Liver (tissue), 9 donors: ENCODE measurements around the gene TTC24. TPM values are rescaled to one million over a fixed set of nuclear protein-coding genes. Genes with fewer than 3 reads are reported as not detected.

Experiments used
- DNase-seq: peaks from one replicate; pipeline ENCODE4 v3.0.0-alpha.2; 2017; ENCODE audit warnings: low spot score
- H3K27ac ChIP-seq, 2 donors: one replicate each; pipeline ENCODE4 v1.7.0; 2013; ENCODE audit warnings: inconsistent platforms in 2 of 2, low read length in 2 of 2, control low read depth in 1 of 2, low read depth in 1 of 2, mild to moderate bottlenecking in 1 of 2
- H3K27me3 ChIP-seq, 4 donors: one replicate each; pipeline versions ENCODE4 v1.6.1 to v1.7.0; 2013; ENCODE audit warnings: low read length in 3 of 4, inconsistent platforms in 1 of 4, mild to moderate bottlenecking in 1 of 4, moderate library complexity in 1 of 4; ENCODE audit not compliant: control insufficient read depth in 4 of 4, insufficient read depth in 4 of 4
- H3K36me3 ChIP-seq, 4 donors: one replicate each; pipeline versions ENCODE4 v1.6.1 to v1.7.0; 2013; ENCODE audit warnings: low read length in 3 of 4, mild to moderate bottlenecking in 3 of 4, low read depth in 1 of 4, moderate library complexity in 1 of 4; ENCODE audit not compliant: control insufficient read depth in 4 of 4, insufficient read depth in 3 of 4
- H3K4me1 ChIP-seq, 4 donors: one replicate each; pipeline versions ENCODE4 v1.6.1 to v1.7.0; 2013; ENCODE audit warnings: low read length in 3 of 4, mild to moderate bottlenecking in 3 of 4, moderate library complexity in 1 of 4; ENCODE audit not compliant: control insufficient read depth in 4 of 4, insufficient read depth in 4 of 4
- H3K4me3 ChIP-seq, 3 donors: one replicate each; pipeline versions ENCODE4 v1.6.1 to v1.7.0; 2013; ENCODE audit warnings: low read length in 3 of 3, control low read depth in 1 of 3, low read depth in 1 of 3, mild to moderate bottlenecking in 1 of 3
- H3K9ac ChIP-seq, 2 donors: one replicate each; pipeline ENCODE4 v1.7.0; 2013; ENCODE audit warnings: low read length in 2 of 2, mild to moderate bottlenecking in 2 of 2, moderate library complexity in 2 of 2, control low read depth in 1 of 2, low read depth in 1 of 2
- H3K9me3 ChIP-seq, 4 donors: one replicate each; pipeline versions ENCODE4 v1.6.1 to v1.7.0; 2013; ENCODE audit warnings: low read length in 3 of 4; ENCODE audit not compliant: control insufficient read depth in 4 of 4
- ATF3 ChIP-seq: IDR thresholded peaks from 2 replicates; pipeline ENCODE4 v1.6.1; 2016; ENCODE audit warnings: antibody characterized with exemption
- CTCF ChIP-seq: fragments of 150-350 bp; IDR thresholded peaks from 2 replicates; pipeline ENCODE4 v1.5.1; 2017; ENCODE audit warnings: improper control_type of control experiment, low read depth, low read length; ENCODE audit not compliant: missing input control
- EGR1 ChIP-seq, 2 donors: IDR thresholded peaks; 2 replicates each; pipeline ENCODE4 v1.6.1; 2016 to 2018; ENCODE audit warnings: antibody characterized with exemption in 2 of 2, low read depth in 2 of 2
- FOXA1 ChIP-seq: IDR thresholded peaks from 2 replicates; pipeline ENCODE4 v1.6.1; 2016; ENCODE audit warnings: antibody characterized with exemption
- FOXA2 ChIP-seq: IDR thresholded peaks from 2 replicates; pipeline ENCODE4 v1.6.1; 2016; ENCODE audit warnings: antibody characterized with exemption
- GABPA ChIP-seq, 2 donors: IDR thresholded peaks in 1 of 2; conservative IDR thresholded peaks in 1 of 2; 2 replicates each; pipeline ENCODE4 v1.6.1; 2016; ENCODE audit warnings: antibody characterized with exemption in 2 of 2, mild to moderate bottlenecking in 1 of 2, moderate library complexity in 1 of 2
- HNF4A ChIP-seq, 2 donors: conservative IDR thresholded peaks; 2 replicates each; pipeline ENCODE4 v1.6.1; 2016; ENCODE audit warnings: antibody characterized with exemption in 2 of 2, mild to moderate bottlenecking in 2 of 2
- HNF4G ChIP-seq: IDR thresholded peaks from 2 replicates; pipeline ENCODE4 v1.6.1; 2016; ENCODE audit warnings: antibody characterized with exemption
- JUND ChIP-seq, 2 donors: IDR thresholded peaks; 2 replicates each; pipeline ENCODE4 v1.6.1; 2016; ENCODE audit warnings: antibody characterized with exemption in 2 of 2
- MAX ChIP-seq: IDR thresholded peaks from 2 replicates; pipeline ENCODE4 v1.6.1; 2016; ENCODE audit warnings: antibody characterized with exemption
- NR2F2 ChIP-seq: IDR thresholded peaks from 2 replicates; pipeline ENCODE4 v1.6.1; 2016; ENCODE audit warnings: antibody characterized with exemption
- RAD21 ChIP-seq, 2 donors: IDR thresholded peaks; 2 replicates each; pipeline ENCODE4 v1.6.1; 2016; ENCODE audit warnings: antibody characterized with exemption in 2 of 2, mild to moderate bottlenecking in 2 of 2
- REST ChIP-seq: IDR thresholded peaks from 2 replicates; pipeline ENCODE4 v1.6.1; 2016; ENCODE audit warnings: antibody characterized with exemption, mild to moderate bottlenecking
- RXRA ChIP-seq, 2 donors: IDR thresholded peaks; 2 replicates each; pipeline ENCODE4 v1.6.1; 2017 to 2018; ENCODE audit warnings: antibody characterized with exemption in 2 of 2, mild to moderate bottlenecking in 1 of 2
- SP1 ChIP-seq: IDR thresholded peaks from 2 replicates; pipeline ENCODE4 v1.6.1; 2018; ENCODE audit warnings: antibody characterized with exemption, mild to moderate bottlenecking
- TAF1 ChIP-seq: conservative IDR thresholded peaks from 2 replicates; pipeline ENCODE4 v1.6.1; 2016; ENCODE audit warnings: antibody characterized with exemption, mild to moderate bottlenecking
- YY1 ChIP-seq: IDR thresholded peaks from 2 replicates; pipeline ENCODE4 v1.6.1; 2016; ENCODE audit warnings: antibody characterized with exemption, mild to moderate bottlenecking
- ZBTB33 ChIP-seq: IDR thresholded peaks from 2 replicates; pipeline ENCODE4 v1.6.1; 2016; ENCODE audit warnings: antibody characterized with exemption
- WGBS: extraction: QIAGEN DNeasy Blood & Tissue Kit; methylation state at CpG from one replicate; pipeline ENCODE4 v1.1.7; 2013; 5-methylcytosine and 5-hydroxymethylcytosine counted together
- polyA plus RNA-seq, 2 donors: library from polyadenylated mRNA; stranded (reverse) in 1 of 2; unstranded in 1 of 2; fragments of 200-250 nt in 1 of 2; fragments of >200 nt in 1 of 2; fragmentation: Nextera tagmentation in 1 of 2; extraction: Ambion mirVana in 1 of 2; gene quantifications; one replicate each; pipeline versions ENCODE4 v1.2.1 to v1.2.3, GENCODE V29; 2013 to 2015
- total RNA-seq, 2 donors: library from RNA; depleted of rRNA; stranded (reverse); fragments of >200 nt; gene quantifications; one replicate each; pipeline ENCODE4 v1.2.3, GENCODE V29; 2014
- donor health status: healthy.
- donor health status: healthy.
- donor health status: healthy.
- donor health status: healthy.
- donor health status: healthy.

TTC24 gene
- total and polyA plus RNA-seq, 4 donors: 0.08 to 0.14 (median 0.10) TPM; not detected in 1

- no peaks in the 10 kb centered on the region for H3K4me1 ChIP-seq
- no peak overlapping the region for H3K27ac ChIP-seq
- peak; percentile 73 for DNase-seq
- H3K9me3 ChIP-seq: no peaks in the 10 kb centered on the region
- H3K9ac ChIP-seq: no peak overlapping the region
- TF ChIP-seq RAD21 (IDR thresholded peaks at IDR 0.05) (peak; percentile 86 to 91), YY1 (no peak), ATF3 (no peak), CTCF (peak; percentile 92), HNF4A (conservative IDR thresholded peaks at IDR 0.05) (peak in 1 of 2 donors; percentile 6)
- no peak overlapping the region for H3K4me3 ChIP-seq
- peaks cover 0 to 2% (median 0%) of the 10 kb centered on the region in 4 donors for H3K27me3 ChIP-seq
- 56% methylated on average over 20 of the region's 20 CpGs for WGBS
- no peaks in the 10 kb centered on the region for H3K36me3 ChIP-seq
These were observed 4.5 kb downstream of the TTC24 start for GRCh38 chr1:156583821-156584622.

- Histone ChIP-seq H3K4me1 (no peaks in the 10 kb centered on the region), H3K27ac (no peak overlapping the region), H3K4me3 (no peak overlapping the region), H3K9me3 (no peaks in the 10 kb centered on the region), H3K36me3 (no peaks in the 10 kb centered on the region), H3K27me3 (peaks cover 0 to 2% (median 0%) of the 10 kb centered on the region in 4 donors), H3K9ac (no peak overlapping the region)
- WGBS: 40% methylated on average over 11 of the region's 11 CpGs
- no peak for TF ChIP-seq REST
- no peak for TF ChIP-seq YY1
- TF ChIP-seq EGR1 (IDR thresholded peaks at IDR 0.05; ENCODE audit: low read depth in 2 of 2): no peak
- no peak for TF ChIP-seq CTCF
- no peak for TF ChIP-seq RAD21 (IDR thresholded peaks at IDR 0.05)
- no peak for TF ChIP-seq JUND (IDR thresholded peaks at IDR 0.05)
- no peak for TF ChIP-seq FOXA2
- no peak for TF ChIP-seq HNF4G
- no peak for TF ChIP-seq FOXA1
- TF ChIP-seq TAF1: no peak
- no peak for TF ChIP-seq NR2F2
- TF ChIP-seq ATF3: no peak
- no peak for TF ChIP-seq HNF4A (conservative IDR thresholded peaks at IDR 0.05)
- no peak for TF ChIP-seq SP1
- TF ChIP-seq GABPA (IDR thresholded peaks at IDR 0.05 in 1 of 2, conservative IDR thresholded peaks at IDR 0.05 in 1 of 2): no peak
- TF ChIP-seq RXRA (IDR thresholded peaks at IDR 0.05): no peak
- TF ChIP-seq ZBTB33: no peak
- TF ChIP-seq MAX: no peak
- DNase-seq: no peak
These were observed 5.3 kb downstream of the TTC24 start for GRCh38 chr1:156584813-156585212.
